Endothelial cell of hepatic sinusoid (primary cell): ENCODE results near the gene SELENOV.

Experiments used
- in situ Hi-C: cut with HindIII; loops from 2 replicates; pipeline ENCODE4 v1.10.0; 2017; ENCODE audit warnings: low sequenced_read_pairs

Gene SELENOV

DNA sequence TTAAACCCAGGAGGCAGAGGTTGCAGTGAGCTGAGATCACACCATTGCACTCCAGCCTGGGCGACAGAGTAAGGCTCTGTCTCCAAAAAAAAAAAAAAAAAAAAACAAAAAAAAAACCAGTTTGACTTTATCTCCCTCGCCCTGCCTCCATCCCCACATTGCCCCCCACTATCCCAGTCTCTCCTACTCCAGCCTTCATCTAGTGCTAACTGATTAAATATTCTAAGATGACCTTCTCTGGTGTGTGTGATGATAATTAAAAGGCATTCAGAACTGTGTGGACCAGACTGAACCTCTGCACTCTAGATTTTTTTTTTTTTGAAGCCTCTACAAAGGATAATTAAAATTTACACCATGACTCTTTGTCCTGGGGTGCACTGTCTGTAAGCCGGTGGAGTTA, 22.2 kb upstream of the SELENOV start:
- in situ Hi-C loops = no loop called here

DNA sequence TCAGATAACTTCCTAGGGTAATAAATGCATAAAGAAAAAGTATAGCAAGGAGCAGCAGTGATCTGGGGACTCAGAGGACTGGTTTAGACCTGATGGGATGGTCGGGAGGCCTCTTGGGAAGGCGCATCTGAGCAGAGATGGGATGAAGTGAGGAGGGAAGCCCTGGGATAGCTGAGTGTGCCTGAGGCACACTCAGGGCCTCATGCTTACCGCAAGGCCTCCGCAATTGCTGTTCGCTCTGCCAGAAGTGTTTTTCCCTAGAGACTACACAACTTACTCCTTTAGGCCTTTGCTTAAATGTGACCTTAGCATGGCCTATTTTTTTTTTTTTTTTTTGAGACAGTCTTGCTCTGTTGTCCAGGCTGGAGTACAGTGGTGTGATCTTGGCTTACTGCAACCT, 20.3 kb upstream of the SELENOV start:
- in situ Hi-C loops = no loop called here

DNA sequence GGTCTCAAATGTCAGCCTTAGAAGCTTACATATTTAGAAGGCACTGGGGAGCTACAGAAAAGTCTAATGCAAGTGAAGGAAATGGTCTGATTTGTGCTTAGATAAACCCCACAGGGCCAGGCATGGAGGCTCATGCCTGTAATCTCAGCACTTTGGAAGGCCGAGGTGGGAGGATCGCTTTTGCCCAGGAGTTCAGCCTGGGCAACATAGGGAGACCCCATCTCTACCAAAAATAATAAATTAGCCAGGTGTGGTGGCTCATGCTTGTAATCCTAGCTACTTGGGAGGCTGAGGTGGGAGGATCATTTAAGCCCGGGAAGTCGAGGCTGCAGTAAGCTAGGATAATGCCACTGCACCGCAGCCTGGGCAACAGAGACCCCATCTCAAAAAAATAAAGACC, 18.9 kb upstream of the SELENOV start:
- in situ Hi-C loops = no loop called here

DNA sequence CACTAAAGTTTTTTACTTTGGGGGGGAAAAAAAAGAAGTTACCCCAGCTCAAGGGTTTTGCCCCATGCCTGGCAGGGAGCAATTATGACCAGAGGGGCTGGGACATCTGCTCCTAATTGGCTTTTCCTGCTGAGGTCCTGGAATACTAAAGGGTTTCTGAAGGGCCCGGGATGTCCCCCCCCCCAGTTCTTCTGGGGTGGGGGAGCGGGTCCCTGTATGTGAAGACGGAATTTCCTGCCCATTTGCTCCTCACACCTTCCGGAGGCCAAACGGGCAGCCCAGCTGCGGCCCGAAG, 17.3 kb upstream of the SELENOV start:
- in situ Hi-C loops = no loop called here

DNA sequence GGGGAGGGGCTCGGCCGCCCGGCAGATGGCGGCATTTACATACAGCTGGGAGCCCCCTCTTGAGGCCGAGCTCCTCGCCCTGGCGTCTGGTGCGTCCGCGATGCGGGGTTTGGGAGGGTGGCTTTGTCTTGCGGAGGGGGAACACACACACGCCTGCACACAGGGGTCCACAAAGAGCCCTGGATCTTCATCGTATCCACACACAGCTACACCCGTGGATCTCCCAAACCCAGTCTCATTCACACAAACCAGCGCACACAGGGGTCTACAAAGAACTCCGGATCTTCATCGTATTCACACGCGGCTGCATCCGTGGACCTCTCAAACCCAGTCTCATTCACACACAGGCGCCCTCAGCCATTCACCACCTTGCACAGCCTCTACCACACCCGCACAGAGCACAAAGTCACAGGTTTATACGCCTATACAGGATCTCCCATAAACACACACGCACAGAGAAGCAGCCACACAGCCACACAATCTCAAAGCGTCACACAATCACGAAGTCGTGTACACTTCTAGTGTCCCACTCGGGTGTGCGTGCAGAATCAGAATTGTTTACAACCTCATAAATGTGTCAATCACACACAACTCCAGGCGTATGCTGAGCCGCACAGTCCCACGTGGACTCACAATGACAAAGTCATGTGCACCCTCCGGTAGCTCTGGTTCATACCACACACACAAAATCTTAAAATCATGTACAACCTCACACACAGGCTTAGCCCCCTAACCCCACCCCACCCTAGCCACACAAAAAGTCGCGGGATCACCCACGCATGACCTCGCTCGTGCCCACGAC, 16.7 kb upstream of the SELENOV start:
- in situ Hi-C loops = no loop called here

DNA sequence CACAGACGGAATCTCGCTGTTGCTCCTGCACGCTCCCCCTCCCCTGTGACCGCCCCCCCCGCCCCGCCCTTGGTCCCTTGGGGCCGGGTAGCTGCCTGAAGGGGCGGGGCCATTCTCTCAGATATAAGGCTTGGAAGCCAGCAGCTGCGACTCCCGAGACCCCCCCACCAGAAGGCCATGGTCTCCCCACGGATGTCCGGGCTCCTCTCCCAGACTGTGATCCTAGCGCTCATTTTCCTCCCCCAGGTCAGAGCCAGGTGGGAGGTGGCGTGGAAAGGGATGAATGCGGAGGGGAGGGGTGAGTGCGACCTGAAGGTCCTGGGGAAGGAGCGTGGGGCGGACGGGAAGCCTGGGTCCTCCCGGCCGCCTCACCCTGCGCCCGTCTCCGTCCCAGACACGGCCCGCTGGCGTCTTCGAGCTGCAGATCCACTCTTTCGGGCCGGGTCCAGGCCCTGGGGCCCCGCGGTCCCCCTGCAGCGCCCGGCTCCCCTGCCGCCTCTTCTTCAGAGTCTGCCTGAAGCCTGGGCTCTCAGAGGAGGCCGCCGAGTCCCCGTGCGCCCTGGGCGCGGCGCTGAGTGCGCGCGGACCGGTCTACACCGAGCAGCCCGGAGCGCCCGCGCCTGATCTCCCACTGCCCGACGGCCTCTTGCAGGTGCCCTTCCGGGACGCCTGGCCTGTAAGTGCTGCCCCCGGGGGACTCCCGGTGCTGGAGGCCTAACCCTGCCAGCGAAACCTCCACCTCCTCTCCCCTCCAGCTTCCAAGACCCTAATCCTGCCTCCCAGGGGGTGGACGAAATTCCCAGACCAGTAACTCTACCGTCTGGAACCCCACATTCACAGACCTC, 15.9 kb upstream of the SELENOV start, which contains the start of gene DLL3:
Gene DLL3, plus strand, starts transcription at position 150 of the 845 bp plus-strand sequence. Its CDS starts 28 bp downstream, at position 178.
- in situ Hi-C loops = no loop called here

DNA sequence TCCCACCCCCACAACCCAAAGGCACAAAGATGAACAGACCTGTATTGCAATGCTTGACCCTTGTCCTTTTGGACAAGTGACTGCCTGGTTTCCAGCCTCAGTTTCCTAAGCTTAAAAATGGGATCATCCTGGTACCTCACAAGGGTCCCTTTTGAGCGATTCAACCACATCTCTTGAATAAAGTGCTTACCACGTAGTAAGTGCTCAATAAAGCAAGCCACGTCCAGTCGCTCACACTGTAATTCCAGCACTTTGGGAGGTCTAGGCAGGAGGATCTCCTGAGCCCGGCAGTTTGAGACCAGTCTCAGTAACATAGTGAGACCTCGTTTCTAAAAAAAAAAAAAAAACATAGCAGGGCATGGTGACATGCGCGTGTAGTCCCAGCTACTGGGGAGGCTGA, 15.0 kb upstream of the SELENOV start:
- in situ Hi-C loops = loop anchor here (5.0 kb wide), 1 partner anchor 37 kb away; no protein-coding TSS in a partner anchor

DNA sequence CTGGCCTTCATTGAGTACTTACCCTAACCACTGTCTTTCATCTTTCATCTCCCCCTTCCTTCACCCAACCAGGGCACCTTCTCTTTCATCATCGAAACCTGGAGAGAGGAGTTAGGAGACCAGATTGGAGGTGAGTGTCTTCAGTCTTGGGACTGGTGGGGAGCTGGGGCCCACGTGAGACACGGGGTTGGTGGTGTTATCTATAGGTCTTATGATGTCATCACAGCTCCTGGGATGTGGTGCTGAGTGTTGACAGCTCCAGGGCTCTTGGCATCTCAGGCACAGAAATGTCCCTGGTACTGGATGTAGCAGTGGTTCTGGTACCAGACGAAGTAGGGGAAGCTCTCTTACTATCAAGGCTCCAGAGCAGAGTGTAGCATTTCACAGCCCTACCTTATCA, 14.4 kb upstream of the SELENOV start:
- in situ Hi-C loops = loop anchor here (5.0 kb wide), 1 partner anchor 37 kb away; no protein-coding TSS in a partner anchor

DNA sequence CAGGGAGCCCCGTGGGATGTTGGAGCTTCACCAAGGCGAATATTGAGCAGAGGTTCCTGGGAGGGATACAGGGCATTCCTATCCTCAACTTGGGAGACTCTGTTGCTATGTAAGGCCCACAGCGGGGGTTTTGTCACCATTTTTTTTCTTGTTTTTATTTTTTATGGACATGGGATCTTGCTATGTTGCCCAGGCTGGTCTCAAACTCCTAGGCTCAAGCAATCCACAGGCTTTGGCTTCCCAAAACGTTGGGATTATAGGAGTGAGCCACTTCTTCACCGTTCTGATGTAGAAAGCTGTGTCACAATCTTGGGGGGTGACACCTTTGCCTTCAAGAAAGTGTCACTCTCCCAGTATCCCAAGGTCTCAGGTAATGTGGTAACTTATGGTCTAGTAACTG, 13.6 kb upstream of the SELENOV start:
- in situ Hi-C loops = loop anchor here (5.0 kb wide), 1 partner anchor 36 kb away; no protein-coding TSS in a partner anchor

DNA sequence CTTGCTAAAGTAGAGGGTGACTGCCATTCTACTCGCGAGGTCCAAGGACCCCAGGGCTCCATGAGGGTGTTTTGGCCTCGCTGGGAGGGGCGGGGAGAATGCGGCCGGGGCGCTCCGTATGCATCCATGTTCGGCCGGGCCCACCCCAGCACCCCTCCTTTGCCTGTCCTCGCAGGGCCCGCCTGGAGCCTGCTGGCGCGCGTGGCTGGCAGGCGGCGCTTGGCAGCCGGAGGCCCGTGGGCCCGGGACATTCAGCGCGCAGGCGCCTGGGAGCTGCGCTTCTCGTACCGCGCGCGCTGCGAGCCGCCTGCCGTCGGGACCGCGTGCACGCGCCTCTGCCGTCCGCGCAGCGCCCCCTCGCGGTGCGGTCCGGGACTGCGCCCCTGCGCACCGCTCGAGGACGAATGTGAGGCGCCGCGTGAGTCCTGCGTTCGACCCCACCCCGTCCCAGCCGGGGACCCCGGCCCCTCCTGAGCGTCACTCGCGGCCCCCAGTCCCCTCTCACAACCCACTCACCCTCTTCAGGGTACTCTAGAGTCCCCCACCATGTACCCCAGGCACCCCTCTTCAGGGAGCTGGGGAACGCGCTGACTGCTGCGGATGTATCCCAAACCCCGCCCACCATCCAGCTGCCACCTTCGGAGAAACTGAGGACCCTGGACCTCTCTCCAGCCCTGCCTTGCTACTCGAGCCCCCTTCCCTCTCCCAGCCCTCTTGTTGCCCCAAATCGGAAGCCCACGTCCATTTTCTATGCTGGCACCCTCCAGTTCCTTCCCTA, 12.1 kb upstream of the SELENOV start:
- in situ Hi-C loops = loop anchor here (5.0 kb wide), 1 partner anchor 34 kb away; no protein-coding TSS in a partner anchor

DNA sequence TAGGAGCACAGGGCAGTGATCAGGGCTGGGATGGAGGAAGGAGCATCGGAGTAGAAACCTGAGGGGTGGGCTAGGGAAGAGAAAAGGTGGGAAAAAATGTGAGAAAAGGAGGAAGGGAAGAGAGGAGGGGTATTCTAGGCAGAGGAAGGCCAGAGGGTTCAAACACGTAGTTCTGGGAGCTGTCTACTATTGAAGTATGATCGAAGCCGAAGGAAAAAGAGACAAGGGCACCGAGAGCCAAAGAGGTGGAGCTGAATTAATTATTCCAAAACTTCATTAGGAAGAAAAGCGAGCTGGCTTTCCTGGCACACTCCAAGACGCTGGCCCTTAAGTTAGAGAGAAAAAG, 8.4 kb upstream of the SELENOV start:
- in situ Hi-C loops = no loop called here

DNA sequence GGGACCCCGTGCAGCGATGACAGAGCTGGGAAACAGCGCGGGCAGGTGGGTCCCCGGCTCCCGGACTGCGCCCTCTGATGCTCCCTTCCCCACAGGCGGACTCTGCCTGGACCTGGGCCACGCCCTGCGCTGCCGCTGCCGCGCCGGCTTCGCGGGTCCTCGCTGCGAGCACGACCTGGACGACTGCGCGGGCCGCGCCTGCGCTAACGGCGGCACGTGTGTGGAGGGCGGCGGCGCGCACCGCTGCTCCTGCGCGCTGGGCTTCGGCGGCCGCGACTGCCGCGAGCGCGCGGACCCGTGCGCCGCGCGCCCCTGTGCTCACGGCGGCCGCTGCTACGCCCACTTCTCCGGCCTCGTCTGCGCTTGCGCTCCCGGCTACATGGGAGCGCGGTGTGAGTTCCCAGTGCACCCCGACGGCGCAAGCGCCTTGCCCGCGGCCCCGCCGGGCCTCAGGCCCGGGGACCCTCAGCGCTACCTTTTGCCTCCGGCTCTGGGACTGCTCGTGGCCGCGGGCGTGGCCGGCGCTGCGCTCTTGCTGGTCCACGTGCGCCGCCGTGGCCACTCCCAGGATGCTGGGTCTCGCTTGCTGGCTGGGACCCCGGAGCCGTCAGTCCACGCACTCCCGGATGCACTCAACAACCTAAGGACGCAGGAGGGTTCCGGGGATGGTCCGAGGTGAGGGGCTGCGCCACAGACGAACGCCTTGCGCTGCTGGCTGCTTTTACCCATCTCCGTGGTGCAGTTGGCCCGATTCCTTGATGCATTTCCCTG, 7.8 kb upstream of the SELENOV start:
- in situ Hi-C loops = no loop called here

DNA sequence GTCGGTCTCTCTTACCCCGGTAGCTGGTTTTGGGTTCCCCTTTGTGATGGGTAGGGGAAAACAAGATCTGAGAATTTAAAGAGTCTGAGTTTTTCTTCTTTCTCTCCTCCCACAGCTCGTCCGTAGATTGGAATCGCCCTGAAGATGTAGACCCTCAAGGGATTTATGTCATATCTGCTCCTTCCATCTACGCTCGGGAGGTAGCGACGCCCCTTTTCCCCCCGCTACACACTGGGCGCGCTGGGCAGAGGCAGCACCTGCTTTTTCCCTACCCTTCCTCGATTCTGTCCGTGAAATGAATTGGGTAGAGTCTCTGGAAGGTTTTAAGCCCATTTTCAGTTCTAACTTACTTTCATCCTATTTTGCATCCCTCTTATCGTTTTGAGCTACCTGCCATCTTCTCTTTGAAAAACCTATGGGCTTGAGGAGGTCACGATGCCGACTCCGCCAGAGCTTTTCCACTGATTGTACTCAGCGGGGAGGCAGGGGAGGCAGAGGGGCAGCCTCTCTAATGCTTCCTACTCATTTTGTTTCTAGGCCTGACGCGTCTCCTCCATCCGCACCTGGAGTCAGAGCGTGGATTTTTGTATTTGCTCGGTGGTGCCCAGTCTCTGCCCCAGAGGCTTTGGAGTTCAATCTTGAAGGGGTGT, 7.1 kb upstream of the SELENOV start:
- in situ Hi-C loops = no loop called here

DNA sequence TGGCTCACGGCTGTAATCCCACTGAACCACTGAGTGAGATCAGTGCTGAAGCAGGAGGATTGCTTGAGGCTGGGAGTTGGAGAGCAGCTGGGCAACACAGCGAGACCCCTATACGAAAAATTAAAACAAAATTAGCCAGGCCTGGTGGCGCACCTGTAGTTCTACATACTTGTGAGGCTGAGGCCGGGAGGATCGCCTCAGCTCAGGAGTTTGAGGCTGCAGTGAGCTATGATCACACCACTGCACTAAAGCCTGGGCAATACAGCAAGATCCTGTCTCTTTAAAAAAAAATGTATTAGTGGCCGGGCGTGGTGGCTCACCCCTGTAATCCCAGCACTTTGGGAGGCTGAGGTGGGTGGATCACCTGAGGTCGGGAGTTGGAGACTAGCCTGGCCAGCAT, 6.3 kb upstream of the SELENOV start:
- in situ Hi-C loops = no loop called here

DNA sequence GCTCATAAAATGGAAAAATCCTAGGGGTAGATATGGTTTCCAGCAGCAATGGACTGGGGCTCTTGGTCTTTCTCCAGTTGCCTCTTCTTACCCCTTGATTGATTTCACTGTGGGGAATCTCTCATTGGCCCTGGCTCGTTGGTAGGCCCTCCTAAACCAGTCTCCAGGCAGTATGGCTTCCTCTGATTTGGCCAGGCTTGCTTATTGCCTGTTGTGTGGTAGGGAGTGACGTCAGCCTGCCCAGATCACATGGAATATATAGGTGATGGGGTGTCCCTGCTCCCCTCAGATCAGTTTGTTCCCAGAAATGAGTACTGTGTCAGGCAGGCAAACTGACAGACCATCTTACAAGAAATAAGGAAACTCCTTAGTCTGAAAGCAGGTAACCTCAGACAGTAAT, 5.7 kb upstream of the SELENOV start:
- in situ Hi-C loops = no loop called here

DNA sequence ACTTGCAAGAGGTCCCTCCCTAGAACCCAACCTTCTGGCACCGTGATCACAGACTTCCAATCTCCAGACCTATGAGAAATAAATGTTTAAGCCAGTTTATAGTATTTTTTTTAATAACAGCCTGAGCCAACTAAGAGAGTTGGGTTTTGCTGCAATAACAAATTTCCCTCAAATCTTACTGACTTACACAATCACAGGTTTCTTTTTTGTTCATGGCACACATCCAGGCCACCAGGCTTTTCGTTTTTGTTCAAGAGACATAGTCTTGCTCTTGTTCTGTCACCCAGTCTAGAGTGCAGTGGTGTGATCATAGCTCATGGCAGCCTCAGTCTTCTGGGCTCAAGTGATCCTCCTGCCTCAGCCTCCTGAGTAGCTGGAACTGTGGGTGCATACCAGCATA, 2.0 kb upstream of the SELENOV start:
- in situ Hi-C loops = no loop called here

DNA sequence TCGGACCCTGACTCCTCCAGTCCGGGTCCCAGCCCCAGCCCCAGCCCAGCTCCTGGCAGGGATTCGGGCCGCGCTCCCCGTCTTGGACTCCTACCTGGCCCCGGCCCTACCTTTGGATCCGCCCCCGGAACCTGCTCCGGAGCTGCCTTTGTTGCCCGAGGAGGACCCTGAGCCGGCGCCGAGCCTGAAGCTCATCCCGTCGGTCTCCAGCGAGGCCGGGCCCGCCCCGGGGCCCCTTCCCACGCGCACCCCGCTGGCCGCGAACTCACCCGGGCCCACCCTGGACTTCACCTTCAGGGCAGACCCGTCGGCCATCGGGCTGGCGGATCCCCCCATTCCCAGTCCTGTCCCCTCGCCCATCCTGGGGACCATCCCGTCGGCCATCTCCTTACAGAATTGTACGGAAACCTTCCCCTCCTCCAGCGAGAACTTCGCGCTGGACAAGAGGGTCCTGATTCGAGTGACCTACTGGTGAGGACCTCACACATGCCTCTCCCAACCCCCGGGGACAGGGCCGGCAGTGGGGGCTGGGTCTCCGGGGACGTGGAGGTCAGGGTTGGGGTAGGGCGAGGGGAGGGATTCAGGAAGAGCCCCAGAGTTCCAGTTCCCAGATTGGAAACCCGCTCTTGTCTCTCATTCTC, 732 bp downstream of the SELENOV start:
- in situ Hi-C loops = no loop called here

DNA sequence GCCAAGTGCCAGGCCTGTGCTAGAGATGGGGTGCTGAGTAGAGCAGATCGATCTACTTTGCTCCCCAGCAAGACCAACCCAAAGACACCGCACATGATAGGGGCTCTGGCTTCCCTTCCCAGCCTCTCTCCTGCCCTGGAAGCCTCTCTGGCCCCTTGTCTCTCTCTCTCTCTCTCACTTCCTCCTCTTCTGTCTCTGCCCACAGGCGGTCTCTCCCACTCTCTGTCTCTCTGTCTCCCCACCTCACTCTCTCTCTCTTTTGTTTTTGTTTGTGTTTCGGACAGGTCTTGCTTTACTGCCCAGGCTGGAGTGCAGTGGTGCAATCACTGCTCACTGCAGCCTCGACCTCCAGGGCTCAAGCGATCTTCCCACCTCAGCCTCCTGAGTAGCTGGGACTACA, 1.3 kb downstream of the SELENOV start:
- in situ Hi-C loops = no loop called here

DNA sequence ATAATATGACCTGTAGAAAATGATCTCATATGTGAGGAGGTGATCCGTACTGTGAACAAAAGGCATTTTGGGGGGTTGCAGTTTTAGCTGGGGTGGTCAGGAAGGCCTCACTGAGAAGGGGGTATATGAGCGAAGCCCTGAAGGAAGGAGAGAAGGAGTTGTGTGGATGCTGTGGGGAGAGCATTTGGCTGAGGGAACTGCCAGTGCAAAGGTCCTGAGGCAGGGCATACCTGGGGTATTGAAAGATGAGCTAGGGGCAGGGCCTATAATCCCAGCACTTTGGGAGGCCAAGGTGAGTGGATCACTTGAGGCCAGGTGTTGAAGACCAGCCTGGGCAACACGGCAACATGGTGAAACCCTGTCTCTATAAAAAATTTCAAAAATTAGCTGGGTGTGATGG, 2.5 kb downstream of the SELENOV start:
- in situ Hi-C loops = no loop called here

DNA sequence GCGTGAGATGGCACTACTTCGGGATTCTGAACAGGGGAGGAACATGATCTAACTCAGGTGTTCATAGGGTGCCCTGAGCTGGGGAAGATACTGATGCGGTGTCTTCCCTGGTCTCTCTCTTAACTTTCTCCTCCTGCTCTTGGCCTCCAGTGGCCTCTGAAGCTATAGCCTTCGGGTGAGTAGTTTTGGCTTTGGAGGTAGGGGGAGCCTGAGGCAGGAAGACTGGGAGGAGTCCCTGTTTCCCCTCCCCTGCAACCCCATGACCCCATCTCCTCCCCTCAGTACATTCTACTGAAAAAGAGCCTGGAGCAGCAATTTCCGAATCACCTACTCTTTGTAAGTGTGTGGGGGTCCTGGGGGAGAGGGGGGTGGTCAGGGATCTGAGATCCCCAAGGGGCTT, 3.5 kb downstream of the SELENOV start:
- in situ Hi-C loops = no loop called here
